Panc1 (cell line): ENCODE results near the gene SMAD1. TPM values are rescaled to one million over a fixed set of nuclear protein-coding genes. Genes with fewer than 3 reads are reported as not detected.

Experiments used
- ATAC-seq: fragments of 200-7000 bp; cut with Tn5 transposase; 2 replicates; pipeline ENCODE4 v1.9.1; 2020; ENCODE audit warnings: mild to moderate bottlenecking, moderate library complexity
- BruUV-seq: library from RNA; stranded (reverse); fragments of 400-500 nt; replicated peaks from 2 replicates; lab custom pipeline; 2021; lab: Mats Ljungman, UMichigan
- CTCF ChIA-PET: fragments of 300-600 bp; sonication (Branson Sonifier 250); formaldehyde crosslinking; loops from one replicate; lab custom pipeline; 2022; ENCODE audit warnings: antibody characterized with exemption; lab: Charles Lee
- POLR2A ChIA-PET: fragments of 300-600 bp; sonication (Branson Sonifier 250); formaldehyde crosslinking; loops from one replicate; lab custom pipeline; 2022; ENCODE audit warnings: antibody characterized with exemption; lab: Charles Lee
- DNase-seq: peaks from one replicate; pipeline ENCODE4 v3.0.0-alpha.2; 2010; ENCODE audit warnings: low read depth, low spot score
- H3K27ac ChIP-seq: 2 replicates; pipeline ENCODE4 v1.5.1; 2011; ENCODE audit warnings: mild to moderate bottlenecking, low read length, inconsistent platforms
- H3K27me3 ChIP-seq: fragments of 200-500 bp; sonication (Bioruptor generic); 2 replicates; pipeline ENCODE4 v1.6.0; 2014; ENCODE audit warnings: low read length, inconsistent platforms; ENCODE audit not compliant: control insufficient read depth, insufficient read depth
- H3K36me3 ChIP-seq: fragments of 200-500 bp; sonication (Bioruptor generic); 2 replicates; pipeline ENCODE4 v1.5.1; 2014; ENCODE audit warnings: inconsistent platforms, mild to moderate bottlenecking, low read length, moderate library complexity; ENCODE audit not compliant: control insufficient read depth, insufficient read depth
- H3K4me1 ChIP-seq: 2 replicates; pipeline ENCODE4 v1.5.1; 2011; ENCODE audit warnings: inconsistent platforms, mild to moderate bottlenecking, low read length, moderate library complexity; ENCODE audit not compliant: control insufficient read depth, insufficient read depth
- H3K4me3 ChIP-seq, 2 experiments: 2 replicates each; pipeline ENCODE4 v1.5.1; 2011 to 2012; ENCODE audit warnings: low read depth in 2 of 2, low read length in 2 of 2, mild to moderate bottlenecking in 2 of 2, inconsistent platforms in 1 of 2, moderate library complexity in 1 of 2
- H3K9me3 ChIP-seq: fragments of 200-500 bp; sonication (Bioruptor generic); 2 replicates; pipeline ENCODE4 v1.5.1; 2014; ENCODE audit warnings: low read depth, mild to moderate bottlenecking, inconsistent platforms, low read length, moderate library complexity; ENCODE audit not compliant: control insufficient read depth, insufficient read depth
- POLR2AphosphoS5 ChIP-seq: IDR thresholded peaks from 2 replicates; pipeline ENCODE4 v1.6.1; 2012; ENCODE audit warnings: mild to moderate bottlenecking, low read depth, low read length, moderate library complexity
- REST ChIP-seq, 2 experiments: IDR thresholded peaks; 2 replicates each; pipeline ENCODE4 v1.6.1; 2011 to 2012; ENCODE audit warnings: low read depth in 2 of 2, control low read depth in 1 of 2, low read length in 1 of 2, mild to moderate bottlenecking in 1 of 2, moderate library complexity in 1 of 2; ENCODE audit not compliant: insufficient read depth in 1 of 2
- SIN3A ChIP-seq: IDR thresholded peaks from 2 replicates; pipeline ENCODE4 v1.6.1; 2012; ENCODE audit warnings: low read depth, mild to moderate bottlenecking, low read length, moderate library complexity, borderline replicate concordance; ENCODE audit not compliant: insufficient read depth
- TCF7L2 ChIP-seq: IDR thresholded peaks from 2 replicates; pipeline ENCODE4 v1.6.1; 2011; ENCODE audit warnings: mild to moderate bottlenecking, low read depth, low read length, inconsistent platforms
- in situ Hi-C: cut with HindIII; loops from 2 replicates; pipeline ENCODE4 v1.10.0; 2016; ENCODE audit warnings: low sequenced_read_pairs, low pct_unique_long_range_greater_than_20kb
- intact Hi-C: fragments of 100-400 bp; cut with micrococcal nuclease; formaldehyde crosslinking; loops from one replicate; pipeline ENCODE4 v1.10.0; 2022; ENCODE audit not compliant: unreplicated experiment
- total RNA-seq: library from RNA; stranded (reverse); gene quantifications from one replicate; pipeline ENCODE4 v1.2.1, GENCODE V29; 2021; ENCODE audit not compliant: unreplicated experiment
- TF ChIP-seq, protein P1 (sequence below): fragments of 450-650 bp; IDR thresholded peaks from 2 replicates; pipeline ENCODE4 v1.5.1; 2017; ENCODE audit warnings: mild to moderate bottlenecking

The SMAD1 gene
- total RNA-seq, 1 experiment from 2014 or later = 24.1 TPM

DNA sequence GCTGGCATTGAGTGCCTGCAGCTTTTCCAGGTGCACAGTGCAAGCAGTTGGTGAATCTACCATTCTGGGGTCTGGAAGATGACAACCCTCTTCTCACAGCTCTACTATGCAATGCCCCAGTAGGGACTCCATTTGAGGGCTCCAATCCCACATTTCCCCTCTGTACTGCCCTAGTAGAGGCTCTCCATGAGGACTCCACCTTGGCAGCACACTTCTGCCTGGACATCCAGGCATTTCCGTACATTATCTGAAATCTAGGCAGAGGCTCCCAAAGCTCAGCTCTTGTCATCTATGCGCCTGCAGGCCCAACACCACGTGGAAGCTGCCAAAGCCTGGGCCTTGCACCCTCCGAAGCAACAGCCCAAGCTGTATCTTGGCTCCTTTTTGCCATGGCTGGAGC lies 8.4 kb upstream of the SMAD1 start:
- POLR2A ChIA-PET = no interaction called here
- CTCF ChIA-PET = no interaction called here
- intact Hi-C loops (no loop called here), in situ Hi-C loops (no loop called here)
- BruUV-seq = no TSS peak
- Histone ChIP-seq H3K27ac (no peak overlapping the region), H3K4me1 (no peaks in the 10 kb centered on the region), H3K4me3 (no peak overlapping the region), H3K9me3 (no peaks in the 10 kb centered on the region), H3K36me3 (no peaks in the 10 kb centered on the region), H3K27me3 (no peaks in the 10 kb centered on the region)
- ATAC-seq (no peak), DNase-seq (no peak)
- TF ChIP-seq SIN3A = no peak
- TF ChIP-seq REST (IDR thresholded peaks at IDR 0.05; ENCODE audit: insufficient read depth in 1 of 2, low read depth in 2 of 2, low read length in 1 of 2) = no peak
- TF ChIP-seq, protein P1, sequence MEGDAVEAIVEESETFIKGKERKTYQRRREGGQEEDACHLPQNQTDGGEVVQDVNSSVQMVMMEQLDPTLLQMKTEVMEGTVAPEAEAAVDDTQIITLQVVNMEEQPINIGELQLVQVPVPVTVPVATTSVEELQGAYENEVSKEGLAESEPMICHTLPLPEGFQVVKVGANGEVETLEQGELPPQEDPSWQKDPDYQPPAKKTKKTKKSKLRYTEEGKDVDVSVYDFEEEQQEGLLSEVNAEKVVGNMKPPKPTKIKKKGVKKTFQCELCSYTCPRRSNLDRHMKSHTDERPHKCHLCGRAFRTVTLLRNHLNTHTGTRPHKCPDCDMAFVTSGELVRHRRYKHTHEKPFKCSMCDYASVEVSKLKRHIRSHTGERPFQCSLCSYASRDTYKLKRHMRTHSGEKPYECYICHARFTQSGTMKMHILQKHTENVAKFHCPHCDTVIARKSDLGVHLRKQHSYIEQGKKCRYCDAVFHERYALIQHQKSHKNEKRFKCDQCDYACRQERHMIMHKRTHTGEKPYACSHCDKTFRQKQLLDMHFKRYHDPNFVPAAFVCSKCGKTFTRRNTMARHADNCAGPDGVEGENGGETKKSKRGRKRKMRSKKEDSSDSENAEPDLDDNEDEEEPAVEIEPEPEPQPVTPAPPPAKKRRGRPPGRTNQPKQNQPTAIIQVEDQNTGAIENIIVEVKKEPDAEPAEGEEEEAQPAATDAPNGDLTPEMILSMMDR = no peak
- TF ChIP-seq POLR2AphosphoS5 = no peak
- TF ChIP-seq TCF7L2 = no peak

DNA sequence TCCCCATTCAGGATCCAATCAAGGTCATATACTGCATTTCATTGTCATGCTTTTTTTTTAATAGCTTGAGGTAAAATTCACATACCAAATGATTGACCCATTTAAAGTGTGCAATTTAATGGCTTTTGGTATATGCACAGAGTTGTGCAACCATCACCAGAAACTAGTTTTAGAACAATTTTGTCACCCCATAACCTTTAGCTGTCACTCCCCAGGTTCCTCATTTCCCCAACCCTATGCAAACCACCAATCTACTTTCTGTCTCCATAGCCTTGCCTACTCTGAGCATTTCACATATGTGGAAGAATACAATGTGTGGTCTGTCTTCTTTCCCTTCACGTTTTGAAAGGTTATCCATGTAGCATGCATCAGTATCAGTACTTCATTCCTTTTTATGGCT lies 1.4 kb upstream of the SMAD1 start:
- Histone ChIP-seq H3K4me1 (peaks cover 2% of the 10 kb centered on the region; the same call in 1 of the 2 replicates), H3K9me3 (no peaks in the 10 kb centered on the region), H3K36me3 (no peaks in the 10 kb centered on the region), H3K27ac (peak overlapping the region; percentile 7; the same call in 1 of the 2 replicates), H3K4me3 (no peak overlapping the region), H3K27me3 (no peaks in the 10 kb centered on the region)
- DNase-seq (no peak), ATAC-seq (no peak)
- in situ Hi-C loops (no loop called here), intact Hi-C loops (loop anchor here (10.0 kb wide), 2 partner anchors 135 to 245 kb away; partner anchors contain the start of gene MMAA)
- no TSS peak for BruUV-seq
- POLR2A ChIA-PET = no interaction called here
- TF ChIP-seq TCF7L2 (no peak), REST (IDR thresholded peaks at IDR 0.05; ENCODE audit: insufficient read depth in 1 of 2, low read depth in 2 of 2, low read length in 1 of 2) (no peak), SIN3A (no peak), POLR2AphosphoS5 (no peak)
- TF ChIP-seq, protein P1 = no peak
- CTCF ChIA-PET = no interaction called here
